GM23338 (cell line): Measurements from ENCODE around the gene SKA3. TPM values are rescaled to one million over a fixed set of nuclear protein-coding genes. Genes with fewer than 3 reads are reported as not detected.

Source experiments
- ATAC-seq: fragments of 200-7000 bp; cut with Tn5 transposase; 3 replicates; pipeline ENCODE4 v1.9.1; 2020
- DNase-seq: peaks from one replicate; pipeline ENCODE4 v3.0.0-alpha.2; 2015; ENCODE audit warnings: low spot score
- H2AFZ ChIP-seq: fragments of 200-600 bp; sonication (generic); 2 replicates; pipeline ENCODE4 v1.8.0; 2016; ENCODE audit warnings: antibody characterized with exemption, mild to moderate bottlenecking, moderate library complexity
- H3F3A ChIP-seq: fragments of 200-600 bp; sonication (generic); replicated peaks from 2 replicates; pipeline ENCODE4 v1.8.0; 2017; ENCODE audit warnings: antibody characterized with exemption, mixed run types, low read depth
- H3K27ac ChIP-seq: fragments of 200-600 bp; sonication (generic); 2 replicates; pipeline ENCODE4 v1.6.1; 2016; ENCODE audit warnings: low read depth
- H3K27me3 ChIP-seq: fragments of 200-600 bp; sonication (generic); 2 replicates; pipeline ENCODE4 v1.8.0; 2016; ENCODE audit warnings: mild to moderate bottlenecking, mixed run types, moderate library complexity; ENCODE audit not compliant: insufficient read depth
- H3K36me3 ChIP-seq: fragments of 200-600 bp; sonication (generic); 2 replicates; pipeline ENCODE4 v1.8.0; 2016; ENCODE audit warnings: mild to moderate bottlenecking; ENCODE audit not compliant: insufficient read depth
- H3K4me1 ChIP-seq: fragments of 200-600 bp; sonication (generic); 2 replicates; pipeline ENCODE4 v1.8.0; 2016; ENCODE audit warnings: mild to moderate bottlenecking, moderate library complexity; ENCODE audit not compliant: insufficient read depth
- H3K4me2 ChIP-seq: fragments of 200-600 bp; sonication (generic); 2 replicates; pipeline ENCODE4 v1.7.1; 2017; ENCODE audit warnings: mixed run types
- H3K4me3 ChIP-seq: fragments of 200-600 bp; sonication (generic); 2 replicates; pipeline ENCODE4 v1.6.1; 2016; ENCODE audit warnings: mixed run types
- H3K79me2 ChIP-seq: fragments of 200-600 bp; sonication (generic); replicated peaks from 2 replicates; pipeline ENCODE4 v1.8.0; 2017; ENCODE audit warnings: mild to moderate bottlenecking; ENCODE audit not compliant: insufficient read depth
- H3K9me2 ChIP-seq: fragments of 200-600 bp; sonication (generic); 2 replicates; pipeline ENCODE4 v1.8.0; 2017; ENCODE audit not compliant: insufficient read depth
- H4K20me1 ChIP-seq: fragments of 200-600 bp; sonication (generic); replicated peaks from 2 replicates; pipeline ENCODE4 v1.8.0; 2017; ENCODE audit warnings: mild to moderate bottlenecking; ENCODE audit not compliant: insufficient read depth
- H3K27ac Mint-ChIP-seq: 2 replicates; pipeline ENCODE4 v1.8.0; 2020; ENCODE audit warnings: inconsistent platforms, mild to moderate bottlenecking, moderate library complexity, mixed read lengths
- H3K27me3 Mint-ChIP-seq: 3 replicates; pipeline ENCODE4 v1.8.0; 2022; ENCODE audit warnings: low read depth, mild to moderate bottlenecking, moderate library complexity, mixed read lengths, inconsistent platforms; ENCODE audit not compliant: insufficient read depth, poor library complexity
- H3K36me3 Mint-ChIP-seq: 3 replicates; pipeline ENCODE4 v1.8.0; 2021; ENCODE audit warnings: low read depth, mild to moderate bottlenecking, inconsistent platforms, moderate library complexity, mixed read lengths
- H3K4me1 Mint-ChIP-seq: 3 replicates; pipeline ENCODE4 v1.8.0; 2020; ENCODE audit warnings: mild to moderate bottlenecking, inconsistent platforms, mixed read lengths
- H3K4me3 Mint-ChIP-seq: 3 replicates; pipeline ENCODE4 v1.8.0; 2021; ENCODE audit warnings: moderate library complexity, mild to moderate bottlenecking, inconsistent platforms, mixed read lengths
- H3K9me3 Mint-ChIP-seq: 3 replicates; pipeline ENCODE4 v1.8.0; 2020; ENCODE audit warnings: moderate library complexity, mild to moderate bottlenecking, inconsistent platforms, mixed read lengths
- JUNB ChIP-seq: IDR thresholded peaks from one replicate; pipeline ENCODE4 v1.6.1; 2016; ENCODE audit warnings: antibody characterized with exemption; ENCODE audit not compliant: unreplicated experiment
- STAT1 ChIP-seq: IDR thresholded peaks from one replicate; pipeline ENCODE4 v1.6.1; 2016; ENCODE audit warnings: antibody characterized with exemption; ENCODE audit not compliant: unreplicated experiment
- polyA plus RNA-seq: library from polyadenylated mRNA; unstranded; fragments of >200 nt; fragmentation: Nextera tagmentation; extraction: Ambion mirVana; gene quantifications from 2 replicates; pipeline ENCODE4 v1.2.1, GENCODE V29; 2016
- total RNA-seq: library from RNA; depleted of rRNA; stranded (reverse); fragments of >200 nt; shearing (Covaris generic); gene quantifications from 2 replicates; pipeline ENCODE4 v1.2.3, GENCODE V29; 2014
- TF ChIP-seq, protein P1 (sequence below): fragments of 250-450 bp; sonication (Bioruptor Pico); IDR thresholded peaks from 2 replicates; pipeline ENCODE4 v1.5.0; 2020; ENCODE audit warnings: mild to moderate bottlenecking, moderate library complexity
- TF ChIP-seq, protein P2 (sequence below): IDR thresholded peaks from 2 replicates; pipeline ENCODE4 v1.6.1; 2016; ENCODE audit warnings: antibody characterized with exemption
- TF ChIP-seq, protein P3 (sequence below), 2 experiments: fragments of 200-600 bp in 1 of 2; sonication (generic) in 1 of 2; conservative IDR thresholded peaks; 2 replicates each; pipeline versions ENCODE4 v1.5.1 to v1.6.1; 2016 to 2017; ENCODE audit warnings: antibody characterized with exemption in 2 of 2, low read depth in 2 of 2, mild to moderate bottlenecking in 2 of 2, moderate library complexity in 1 of 2

Gene SKA3
- total and polyA plus RNA-seq, 2 experiments from 2014 or later, result 65.9 to 179 TPM

DNA sequence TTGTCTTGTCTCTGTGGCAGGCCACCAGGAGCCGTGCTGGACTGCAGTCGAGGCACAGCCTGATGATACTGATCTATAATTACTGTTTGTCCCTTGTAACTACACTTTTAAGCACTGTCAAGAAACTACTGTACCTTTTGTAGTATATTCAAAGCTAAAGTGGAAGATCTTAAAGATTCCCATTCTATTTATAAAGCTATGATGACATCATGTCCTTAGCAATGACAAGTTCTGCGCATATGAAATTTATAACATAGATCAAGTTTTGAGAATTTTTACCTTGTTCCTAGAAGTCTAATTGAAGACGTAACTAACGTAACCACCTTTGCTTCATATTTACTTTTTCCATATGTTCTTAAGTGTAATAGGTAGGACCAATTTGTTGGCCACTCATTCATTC lies 58.2 kb downstream of the SKA3 start (continued):
- TF ChIP-seq, protein P1, sequence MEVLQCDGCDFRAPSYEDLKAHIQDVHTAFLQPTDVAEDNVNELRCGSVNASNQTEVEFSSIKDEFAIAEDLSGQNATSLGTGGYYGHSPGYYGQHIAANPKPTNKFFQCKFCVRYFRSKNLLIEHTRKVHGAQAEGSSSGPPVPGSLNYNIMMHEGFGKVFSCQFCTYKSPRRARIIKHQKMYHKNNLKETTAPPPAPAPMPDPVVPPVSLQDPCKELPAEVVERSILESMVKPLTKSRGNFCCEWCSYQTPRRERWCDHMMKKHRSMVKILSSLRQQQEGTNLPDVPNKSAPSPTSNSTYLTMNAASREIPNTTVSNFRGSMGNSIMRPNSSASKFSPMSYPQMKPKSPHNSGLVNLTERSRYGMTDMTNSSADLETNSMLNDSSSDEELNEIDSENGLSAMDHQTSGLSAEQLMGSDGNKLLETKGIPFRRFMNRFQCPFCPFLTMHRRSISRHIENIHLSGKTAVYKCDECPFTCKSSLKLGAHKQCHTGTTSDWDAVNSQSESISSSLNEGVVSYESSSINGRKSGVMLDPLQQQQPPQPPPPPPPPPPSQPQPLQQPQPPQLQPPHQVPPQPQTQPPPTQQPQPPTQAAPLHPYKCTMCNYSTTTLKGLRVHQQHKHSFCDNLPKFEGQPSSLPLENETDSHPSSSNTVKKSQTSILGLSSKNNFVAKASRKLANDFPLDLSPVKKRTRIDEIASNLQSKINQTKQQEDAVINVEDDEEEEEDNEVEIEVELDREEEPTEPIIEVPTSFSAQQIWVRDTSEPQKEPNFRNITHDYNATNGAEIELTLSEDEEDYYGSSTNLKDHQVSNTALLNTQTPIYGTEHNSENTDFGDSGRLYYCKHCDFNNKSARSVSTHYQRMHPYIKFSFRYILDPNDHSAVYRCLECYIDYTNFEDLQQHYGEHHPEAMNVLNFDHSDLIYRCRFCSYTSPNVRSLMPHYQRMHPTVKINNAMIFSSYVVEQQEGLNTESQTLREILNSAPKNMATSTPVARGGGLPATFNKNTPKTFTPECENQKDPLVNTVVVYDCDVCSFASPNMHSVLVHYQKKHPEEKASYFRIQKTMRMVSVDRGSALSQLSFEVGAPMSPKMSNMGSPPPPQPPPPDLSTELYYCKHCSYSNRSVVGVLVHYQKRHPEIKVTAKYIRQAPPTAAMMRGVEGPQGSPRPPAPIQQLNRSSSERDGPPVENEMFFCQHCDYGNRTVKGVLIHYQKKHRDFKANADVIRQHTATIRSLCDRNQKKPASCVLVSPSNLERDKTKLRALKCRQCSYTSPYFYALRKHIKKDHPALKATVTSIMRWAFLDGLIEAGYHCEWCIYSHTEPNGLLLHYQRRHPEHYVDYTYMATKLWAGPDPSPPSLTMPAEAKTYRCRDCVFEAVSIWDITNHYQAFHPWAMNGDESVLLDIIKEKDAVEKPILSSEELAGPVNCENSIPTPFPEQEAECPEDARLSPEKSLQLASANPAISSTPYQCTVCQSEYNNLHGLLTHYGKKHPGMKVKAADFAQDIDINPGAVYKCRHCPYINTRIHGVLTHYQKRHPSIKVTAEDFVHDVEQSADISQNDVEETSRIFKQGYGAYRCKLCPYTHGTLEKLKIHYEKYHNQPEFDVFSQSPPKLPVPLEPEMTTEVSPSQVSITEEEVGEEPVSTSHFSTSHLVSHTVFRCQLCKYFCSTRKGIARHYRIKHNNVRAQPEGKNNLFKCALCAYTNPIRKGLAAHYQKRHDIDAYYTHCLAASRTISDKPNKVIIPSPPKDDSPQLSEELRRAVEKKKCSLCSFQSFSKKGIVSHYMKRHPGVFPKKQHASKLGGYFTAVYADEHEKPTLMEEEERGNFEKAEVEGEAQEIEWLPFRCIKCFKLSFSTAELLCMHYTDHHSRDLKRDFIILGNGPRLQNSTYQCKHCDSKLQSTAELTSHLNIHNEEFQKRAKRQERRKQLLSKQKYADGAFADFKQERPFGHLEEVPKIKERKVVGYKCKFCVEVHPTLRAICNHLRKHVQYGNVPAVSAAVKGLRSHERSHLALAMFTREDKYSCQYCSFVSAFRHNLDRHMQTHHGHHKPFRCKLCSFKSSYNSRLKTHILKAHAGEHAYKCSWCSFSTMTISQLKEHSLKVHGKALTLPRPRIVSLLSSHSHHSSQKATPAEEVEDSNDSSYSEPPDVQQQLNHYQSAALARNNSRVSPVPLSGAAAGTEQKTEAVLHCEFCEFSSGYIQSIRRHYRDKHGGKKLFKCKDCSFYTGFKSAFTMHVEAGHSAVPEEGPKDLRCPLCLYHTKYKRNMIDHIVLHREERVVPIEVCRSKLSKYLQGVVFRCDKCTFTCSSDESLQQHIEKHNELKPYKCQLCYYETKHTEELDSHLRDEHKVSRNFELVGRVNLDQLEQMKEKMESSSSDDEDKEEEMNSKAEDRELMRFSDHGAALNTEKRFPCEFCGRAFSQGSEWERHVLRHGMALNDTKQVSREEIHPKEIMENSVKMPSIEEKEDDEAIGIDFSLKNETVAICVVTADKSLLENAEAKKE (CRISPR knock-in tag), result no peak
- TF ChIP-seq, protein P2, sequence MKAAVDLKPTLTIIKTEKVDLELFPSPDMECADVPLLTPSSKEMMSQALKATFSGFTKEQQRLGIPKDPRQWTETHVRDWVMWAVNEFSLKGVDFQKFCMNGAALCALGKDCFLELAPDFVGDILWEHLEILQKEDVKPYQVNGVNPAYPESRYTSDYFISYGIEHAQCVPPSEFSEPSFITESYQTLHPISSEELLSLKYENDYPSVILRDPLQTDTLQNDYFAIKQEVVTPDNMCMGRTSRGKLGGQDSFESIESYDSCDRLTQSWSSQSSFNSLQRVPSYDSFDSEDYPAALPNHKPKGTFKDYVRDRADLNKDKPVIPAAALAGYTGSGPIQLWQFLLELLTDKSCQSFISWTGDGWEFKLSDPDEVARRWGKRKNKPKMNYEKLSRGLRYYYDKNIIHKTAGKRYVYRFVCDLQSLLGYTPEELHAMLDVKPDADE, result no peak
- TF ChIP-seq JUNB, result no peak

DNA sequence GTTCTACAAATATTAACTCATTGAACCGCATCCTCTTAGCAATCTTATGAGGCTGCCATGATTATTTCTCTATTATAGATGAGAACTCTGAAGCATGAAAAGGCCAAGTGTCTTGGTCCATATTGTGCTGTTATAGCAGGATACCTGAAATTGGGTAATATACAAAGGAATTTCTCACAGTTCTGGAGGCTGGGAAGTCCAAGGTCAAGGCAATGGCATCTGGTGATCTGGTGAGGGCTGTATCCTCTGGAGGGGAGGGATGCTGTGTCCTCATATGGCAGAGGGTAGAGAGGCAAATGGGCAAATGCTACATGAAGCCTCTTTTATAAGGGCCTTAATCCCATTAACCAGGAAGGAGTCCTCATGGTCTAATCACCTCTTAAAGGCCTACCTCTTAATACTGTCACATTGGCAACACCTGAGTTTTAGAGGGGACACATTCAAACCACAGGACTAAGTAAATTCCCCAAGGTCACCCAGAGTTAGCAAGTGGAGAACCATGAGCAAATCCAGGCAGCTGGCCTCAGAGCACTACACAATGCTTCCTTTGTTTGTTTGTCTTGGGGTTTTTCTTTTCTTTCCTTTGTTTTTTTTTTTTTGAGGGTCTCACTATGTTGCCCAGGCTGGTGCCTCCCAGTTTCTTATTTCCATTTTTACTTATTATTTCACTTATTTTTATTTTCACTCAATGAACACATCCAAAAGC lies 59.1 kb downstream of the SKA3 start:
- H3K27me3 ChIP-seq, result no peaks in the 10 kb centered on the region
- no peak overlapping the region for H3K27ac ChIP-seq
- H4K20me1 ChIP-seq, result no peaks in the 10 kb centered on the region
- Mint-ChIP-seq H3K27ac (no peak overlapping the region), H3K27me3 (peaks cover 5% of the 10 kb centered on the region), H3K9me3 (peaks cover 9% of the 10 kb centered on the region), H3K4me3 (no peak overlapping the region), H3K4me1 (peaks cover 26% of the 10 kb centered on the region), H3K36me3 (0 out of 3 replicates have a peak, but pooled peaks cover 2% of the 10 kb centered on the region)
- no peak overlapping the region for H2AFZ ChIP-seq
- no peak for TF ChIP-seq STAT1
- TF ChIP-seq, protein P3, sequence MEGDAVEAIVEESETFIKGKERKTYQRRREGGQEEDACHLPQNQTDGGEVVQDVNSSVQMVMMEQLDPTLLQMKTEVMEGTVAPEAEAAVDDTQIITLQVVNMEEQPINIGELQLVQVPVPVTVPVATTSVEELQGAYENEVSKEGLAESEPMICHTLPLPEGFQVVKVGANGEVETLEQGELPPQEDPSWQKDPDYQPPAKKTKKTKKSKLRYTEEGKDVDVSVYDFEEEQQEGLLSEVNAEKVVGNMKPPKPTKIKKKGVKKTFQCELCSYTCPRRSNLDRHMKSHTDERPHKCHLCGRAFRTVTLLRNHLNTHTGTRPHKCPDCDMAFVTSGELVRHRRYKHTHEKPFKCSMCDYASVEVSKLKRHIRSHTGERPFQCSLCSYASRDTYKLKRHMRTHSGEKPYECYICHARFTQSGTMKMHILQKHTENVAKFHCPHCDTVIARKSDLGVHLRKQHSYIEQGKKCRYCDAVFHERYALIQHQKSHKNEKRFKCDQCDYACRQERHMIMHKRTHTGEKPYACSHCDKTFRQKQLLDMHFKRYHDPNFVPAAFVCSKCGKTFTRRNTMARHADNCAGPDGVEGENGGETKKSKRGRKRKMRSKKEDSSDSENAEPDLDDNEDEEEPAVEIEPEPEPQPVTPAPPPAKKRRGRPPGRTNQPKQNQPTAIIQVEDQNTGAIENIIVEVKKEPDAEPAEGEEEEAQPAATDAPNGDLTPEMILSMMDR (conservative IDR thresholded peaks at IDR 0.05; ENCODE audit: low read depth in 2 of 2), result no peak
- ATAC-seq, result no peak
- no peak overlapping the region for H3K4me3 ChIP-seq
- no peaks in the 10 kb centered on the region for H3K79me2 ChIP-seq
- H3K9me2 ChIP-seq, result no peaks in the 10 kb centered on the region; the same call in 1 of the 2 replicates
- H3F3A ChIP-seq, result no peaks in the 10 kb centered on the region
- no peak overlapping the region for H3K4me2 ChIP-seq
- DNase-seq, result no peak
- no peaks in the 10 kb centered on the region for H3K36me3 ChIP-seq
- peaks cover 4% of the 10 kb centered on the region; the same call in 1 of the 2 replicates for H3K4me1 ChIP-seq
